ENCODE data around the gene KCNMA1.

KCNMA1 gene

DNA sequence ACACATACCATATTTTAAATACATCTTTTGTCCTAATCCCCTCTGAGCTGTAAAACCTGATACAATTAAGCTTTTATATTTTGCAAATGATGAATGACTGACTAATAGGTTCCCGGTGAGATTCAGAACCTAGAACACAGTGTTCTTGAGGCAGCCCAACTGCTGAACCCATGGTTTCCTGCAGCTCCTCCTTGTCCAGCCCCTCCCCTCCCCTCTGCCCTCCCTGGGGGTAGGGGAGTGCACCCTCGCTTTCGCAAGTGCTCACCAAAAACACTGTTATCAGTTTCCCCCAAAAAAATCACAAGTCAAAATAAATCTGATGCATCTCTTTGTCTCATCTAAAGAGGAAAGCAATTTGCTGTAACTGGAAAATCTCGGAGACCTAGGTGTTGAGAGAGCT lies 602.8 kb downstream of the KCNMA1 start:
- in situ Hi-C loops (cut with MboI; ENCODE audit: low pct_unique_long_range_greater_than_20kb, low sequenced_read_pairs), result no loop called here
- no peak for DNase-seq

DNA sequence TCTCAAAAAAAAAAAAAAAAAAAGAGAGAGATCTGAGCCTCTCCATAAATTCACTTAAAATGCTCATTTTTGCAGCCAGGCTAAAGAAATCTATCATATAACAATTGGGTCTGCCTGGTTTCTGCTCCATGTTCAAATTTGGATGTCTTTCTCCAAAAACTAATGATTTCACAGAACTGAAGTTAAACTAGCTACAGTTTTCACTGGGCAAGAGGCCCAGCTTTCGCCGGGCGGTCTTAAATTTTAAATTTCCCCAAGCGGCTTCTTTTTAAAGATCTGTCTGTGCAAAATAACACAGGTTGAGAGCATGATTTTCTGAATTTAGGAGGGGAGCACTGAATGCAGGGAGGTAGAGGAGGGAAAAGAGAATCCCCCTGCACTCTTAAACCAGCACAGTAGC lies 603.4 kb downstream of the KCNMA1 start:
- in situ Hi-C loops (cut with MboI; ENCODE audit: low pct_unique_long_range_greater_than_20kb, low sequenced_read_pairs), result no loop called here
- no peak for DNase-seq

DNA sequence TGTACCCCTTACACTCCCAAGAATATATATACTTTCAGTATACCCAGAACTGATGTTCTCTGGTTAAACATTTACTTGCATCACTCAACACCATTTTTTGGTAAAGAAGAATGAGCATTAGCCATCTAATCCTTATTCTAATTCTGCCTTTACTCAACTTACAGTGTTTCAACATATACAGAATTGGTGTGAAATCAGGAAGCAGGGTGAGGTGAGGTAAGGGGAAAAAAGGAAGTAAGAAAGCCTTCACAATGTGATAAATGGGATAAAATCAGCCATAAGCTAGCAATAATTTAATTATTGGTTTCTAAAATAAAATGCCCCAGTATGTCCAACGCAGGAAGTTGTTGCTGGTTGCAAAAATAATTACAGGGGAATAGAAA lies 605.4 kb downstream of the KCNMA1 start:
- in situ Hi-C loops (cut with MboI; ENCODE audit: low pct_unique_long_range_greater_than_20kb, low sequenced_read_pairs), result no loop called here
- no peak for DNase-seq

GRCh38 chr10:77031531-77032187 lies 605.9 kb downstream of the KCNMA1 start:
- in situ Hi-C loops (cut with MboI; ENCODE audit: low pct_unique_long_range_greater_than_20kb, low sequenced_read_pairs), result no loop called here
- DNase-seq, result no peak

DNA sequence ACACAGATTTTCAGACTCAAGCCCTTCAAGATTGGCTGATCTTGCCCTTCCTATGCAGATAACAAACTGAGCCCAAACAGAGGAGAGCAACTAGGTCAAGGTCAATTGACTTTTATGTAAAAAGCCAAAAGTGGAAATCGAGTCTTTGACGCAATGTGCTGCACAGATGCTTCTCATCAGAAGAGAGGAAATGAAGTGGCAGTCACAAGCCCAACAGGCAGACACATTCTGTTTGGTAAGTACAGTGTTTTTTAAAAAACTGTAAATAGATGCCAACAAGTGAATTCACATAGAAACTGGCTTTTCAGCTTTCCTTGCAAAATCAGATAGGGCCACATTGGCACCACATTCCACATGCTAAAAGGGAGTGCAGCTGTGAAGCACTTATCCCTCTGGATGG lies 606.6 kb downstream of the KCNMA1 start:
- in situ Hi-C loops (cut with MboI; ENCODE audit: low pct_unique_long_range_greater_than_20kb, low sequenced_read_pairs), result no loop called here

GRCh38 chr10:77029777-77030717 lies 607.6 kb downstream of the KCNMA1 start:
- DNase-seq, result no peak

More for the DNA sequence above, 606.6 kb downstream of the KCNMA1 start:
- DNase-seq, result no peak

GRCh38 chr10:77028042-77028441 lies 609.6 kb downstream of the KCNMA1 start:
- in situ Hi-C loops (cut with MboI; ENCODE audit: low pct_unique_long_range_greater_than_20kb, low sequenced_read_pairs), result no loop called here
- DNase-seq, result no peak

More at GRCh38 chr10:77029777-77030717, 607.6 kb downstream of the KCNMA1 start:
- in situ Hi-C loops (cut with MboI; ENCODE audit: low pct_unique_long_range_greater_than_20kb, low sequenced_read_pairs), result no loop called here

DNA sequence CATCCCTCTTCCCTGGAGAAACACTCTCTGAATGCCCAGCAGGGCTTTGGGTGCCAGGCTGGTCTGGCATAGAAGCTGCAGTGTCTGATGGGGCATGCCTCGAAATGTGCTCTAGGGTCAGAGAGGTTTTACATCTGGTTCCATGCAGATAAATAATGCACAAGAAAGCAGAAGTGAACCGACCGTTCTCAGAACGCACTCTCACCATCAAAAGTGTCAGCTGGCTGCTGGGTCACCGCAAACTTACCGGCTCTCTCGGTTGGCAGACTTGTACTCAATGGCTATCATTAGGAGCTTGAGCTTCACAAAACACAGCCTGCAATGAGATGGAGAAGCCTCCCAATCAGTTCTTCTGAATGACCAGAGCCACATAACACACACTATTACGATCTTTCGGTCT lies 610.0 kb downstream of the KCNMA1 start:
- in situ Hi-C loops (cut with MboI; ENCODE audit: low pct_unique_long_range_greater_than_20kb, low sequenced_read_pairs), result no loop called here
- DNase-seq, result no peak

DNA sequence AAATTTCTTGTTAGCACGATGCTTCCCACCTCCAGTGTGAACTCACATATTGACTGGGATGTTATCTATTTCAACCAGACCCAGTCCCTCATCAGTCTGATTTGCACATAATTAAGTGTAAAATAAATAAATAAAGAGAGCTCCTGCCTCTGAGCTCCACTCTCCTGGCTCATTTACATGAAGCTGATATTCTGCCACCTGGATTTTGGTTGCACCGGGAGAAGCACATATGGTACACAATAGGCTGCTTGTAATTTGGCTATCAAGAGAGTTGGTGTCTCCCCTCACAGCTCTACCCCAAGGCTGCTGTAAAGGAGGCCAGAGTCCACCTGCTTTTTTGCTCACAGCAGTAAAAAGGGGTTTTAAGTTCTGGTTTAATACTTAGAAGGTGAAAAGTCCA lies 610.5 kb downstream of the KCNMA1 start:
- in situ Hi-C loops (cut with MboI; ENCODE audit: low pct_unique_long_range_greater_than_20kb, low sequenced_read_pairs), result no loop called here
- DNase-seq, result no peak

DNA sequence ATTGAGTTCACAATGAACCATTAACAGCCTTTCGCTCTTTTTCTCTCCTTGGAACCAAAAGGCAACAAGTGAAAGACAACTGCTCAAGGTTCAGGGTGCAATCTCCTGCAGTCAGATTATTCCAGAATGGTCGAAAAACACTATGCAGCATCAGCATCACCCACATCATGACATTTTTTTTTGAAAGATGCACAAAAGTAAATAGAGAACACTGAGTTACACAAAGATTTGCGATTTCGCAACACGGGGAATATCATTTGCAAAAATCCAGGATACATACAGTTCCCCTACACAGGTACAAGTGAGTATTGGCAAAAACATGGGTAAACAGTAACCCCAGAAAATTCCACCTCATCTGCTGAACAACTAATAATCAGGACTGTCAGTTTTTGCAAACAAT lies 611.5 kb downstream of the KCNMA1 start:
- DNase-seq, result no peak
- in situ Hi-C loops (cut with MboI; ENCODE audit: low pct_unique_long_range_greater_than_20kb, low sequenced_read_pairs), result no loop called here

DNA sequence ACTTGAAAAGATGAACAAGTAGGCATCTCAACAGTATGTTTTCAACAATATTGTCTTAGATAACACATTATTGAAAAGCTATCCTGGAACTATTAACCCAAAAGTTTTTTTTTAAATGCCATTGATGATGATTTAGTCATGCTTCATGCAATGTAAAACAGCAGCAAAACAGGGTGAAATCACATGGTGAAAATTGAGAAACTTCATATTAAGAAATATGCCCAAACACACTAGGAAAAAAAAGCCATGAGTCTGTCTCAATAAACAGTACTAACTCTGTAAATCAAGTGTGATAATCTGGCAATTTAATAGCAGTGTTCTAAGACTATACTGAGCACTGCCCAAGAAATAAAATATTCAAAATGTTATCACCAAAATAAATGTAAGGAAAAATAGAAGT lies 613.1 kb downstream of the KCNMA1 start:
- DNase-seq, result no peak
- in situ Hi-C loops (cut with MboI; ENCODE audit: low pct_unique_long_range_greater_than_20kb, low sequenced_read_pairs), result no loop called here

- in situ Hi-C loops (cut with MboI; ENCODE audit: low pct_unique_long_range_greater_than_20kb, low sequenced_read_pairs), result no loop called here
- no peak for DNase-seq
Observed at GRCh38 chr10:77023396-77023795, 614.2 kb downstream of the KCNMA1 start.

DNA sequence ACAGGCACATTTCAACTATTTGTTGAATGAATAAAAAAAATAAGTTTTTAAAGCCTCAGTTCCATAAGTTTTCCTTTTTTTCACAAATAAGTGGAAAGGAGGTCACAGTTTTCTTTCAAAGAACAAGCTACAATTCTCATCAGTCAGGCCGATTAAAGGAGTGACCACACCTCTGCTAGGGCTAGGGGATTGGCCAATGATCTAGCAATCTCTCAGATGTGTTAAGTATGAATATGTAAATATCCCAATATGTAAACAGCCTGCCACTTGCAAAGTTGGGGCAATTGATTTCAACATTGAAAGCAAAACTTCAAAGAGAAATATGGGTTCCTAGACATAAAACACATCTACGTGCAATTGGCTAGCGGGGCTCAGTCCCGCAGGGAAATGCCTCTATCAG lies 614.9 kb downstream of the KCNMA1 start:
- in situ Hi-C loops (cut with MboI; ENCODE audit: low pct_unique_long_range_greater_than_20kb, low sequenced_read_pairs), result no loop called here
- no peak for DNase-seq

- no peak for DNase-seq
Observed at GRCh38 chr10:77021966-77022490, 615.6 kb downstream of the KCNMA1 start.

GRCh38 chr10:77020426-77021040 lies 617.1 kb downstream of the KCNMA1 start:
- in situ Hi-C loops (cut with MboI; ENCODE audit: low pct_unique_long_range_greater_than_20kb, low sequenced_read_pairs), result no loop called here
- no peak for DNase-seq

More at GRCh38 chr10:77021966-77022490, 615.6 kb downstream of the KCNMA1 start:
- in situ Hi-C loops (cut with MboI; ENCODE audit: low pct_unique_long_range_greater_than_20kb, low sequenced_read_pairs), result no loop called here

DNA sequence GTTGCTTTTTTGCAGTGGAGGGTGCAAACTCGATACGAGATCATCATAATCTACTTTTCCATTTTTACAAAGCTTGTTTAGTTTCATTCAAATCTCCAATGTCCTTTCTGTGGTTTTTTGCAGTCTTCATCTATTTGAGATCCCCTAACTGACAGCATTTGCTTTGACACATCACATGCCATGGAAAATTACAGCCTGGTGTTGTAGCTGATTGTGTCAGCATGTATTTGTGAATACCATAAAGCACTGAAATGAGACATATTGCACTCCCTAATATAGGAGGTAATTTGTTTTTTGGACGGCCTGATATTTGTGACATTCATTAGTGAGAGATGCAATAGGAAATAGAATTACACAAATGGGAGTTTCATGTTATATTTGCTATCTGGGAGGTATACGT lies 620.8 kb downstream of the KCNMA1 start:
- in situ Hi-C loops (cut with MboI; ENCODE audit: low pct_unique_long_range_greater_than_20kb, low sequenced_read_pairs), result no loop called here
- no peak for DNase-seq

DNA sequence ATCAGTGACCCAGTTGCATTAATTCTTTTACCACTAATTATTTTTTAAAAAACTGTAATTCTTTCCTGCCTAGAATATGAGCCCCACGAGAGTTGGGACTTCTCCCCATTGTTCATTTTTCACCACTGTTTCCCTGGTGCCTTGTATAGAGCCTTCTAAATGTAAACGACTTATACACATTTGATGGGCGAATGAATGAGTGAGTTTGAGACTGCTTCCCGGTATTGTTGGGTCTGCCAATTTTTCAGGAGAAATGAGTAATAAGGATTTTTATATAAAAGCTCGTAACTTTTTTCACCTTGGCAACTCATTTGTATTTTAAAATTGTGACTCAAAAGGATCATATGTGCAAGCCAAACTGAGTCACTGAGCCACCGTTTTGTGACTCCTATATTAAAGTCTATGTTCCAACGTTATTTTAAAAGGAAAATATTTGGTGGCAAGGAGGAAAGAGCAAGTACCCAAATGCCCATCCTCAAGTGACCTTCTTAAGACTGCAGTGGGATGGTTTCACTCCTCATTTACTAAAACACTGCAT lies 621.3 kb downstream of the KCNMA1 start:
- in situ Hi-C loops (cut with MboI; ENCODE audit: low pct_unique_long_range_greater_than_20kb, low sequenced_read_pairs), result no loop called here
- DNase-seq, result no peak

DNA sequence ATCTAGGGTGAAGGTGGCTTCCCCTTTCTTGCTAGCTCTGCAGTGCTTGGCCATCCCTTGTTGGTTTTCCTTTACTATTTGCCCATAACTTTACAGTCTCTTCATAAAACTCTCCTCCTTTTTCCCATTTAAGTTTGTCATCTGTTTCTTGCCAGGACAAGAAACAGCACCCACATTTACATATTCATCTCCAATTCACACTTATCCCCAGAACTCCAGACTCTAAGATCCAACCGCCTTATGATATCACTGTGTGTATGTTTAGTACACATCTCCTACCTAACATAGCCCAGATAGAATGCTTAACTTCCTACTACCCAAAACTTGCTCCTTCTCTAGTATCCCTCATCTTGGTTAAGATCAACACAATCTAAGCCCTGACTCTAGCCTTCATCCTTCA lies 622.2 kb downstream of the KCNMA1 start:
- no peak for DNase-seq

GRCh38 chr10:77012812-77013500 lies 624.7 kb downstream of the KCNMA1 start:
- in situ Hi-C loops (cut with MboI; ENCODE audit: low pct_unique_long_range_greater_than_20kb, low sequenced_read_pairs), result no loop called here
- no peak for DNase-seq

More for the DNA sequence above, 622.2 kb downstream of the KCNMA1 start:
- in situ Hi-C loops (cut with MboI; ENCODE audit: low pct_unique_long_range_greater_than_20kb, low sequenced_read_pairs), result no loop called here
